ENCODE results near the gene LRP10.

Gene LRP10

GRCh38 chr14:22870811-22871223, 723 bp upstream of the LRP10 start:
- peaks cover 28% of the 10 kb centered on the region for H3K36me3 ChIP-seq (ENCODE audit: control insufficient read depth, insufficient read depth, low read length)
- no peaks in the 10 kb centered on the region for H3K9me3 ChIP-seq (ENCODE audit: control insufficient read depth, low read length)
- no CpG with 5 or more reads among the region's 1 CpG for WGBS, 2 experiments (ENCODE audit: insufficient coverage in 2 of 2)
- peak overlapping the region; percentile 86 for H3K27ac ChIP-seq (ENCODE audit: low read depth, low read length, severe bottlenecking)
- peak overlapping the region; percentile 90 for H3K4me3 ChIP-seq (ENCODE audit: extremely low read depth, insufficient read depth, low read length, poor library complexity, severe bottlenecking)
- no peaks in the 10 kb centered on the region for H3K4me1 ChIP-seq (ENCODE audit: control insufficient read depth, insufficient read depth, low read length, poor library complexity, severe bottlenecking)

GRCh38 chr14:22872033-22872832, 693 bp downstream of the LRP10 start:
- 0% methylated on average over 32 to 39 of the region's 45 CpGs for WGBS, 2 experiments (ENCODE audit: insufficient coverage in 2 of 2)
- H3K9me3 ChIP-seq (ENCODE audit: control insufficient read depth, low read length): no peaks in the 10 kb centered on the region
- H3K36me3 ChIP-seq (ENCODE audit: control insufficient read depth, insufficient read depth, low read length): peaks cover 39% of the 10 kb centered on the region
- peak overlapping the region; percentile 86 for H3K27ac ChIP-seq (ENCODE audit: low read depth, low read length, severe bottlenecking)
- peak overlapping the region; percentile 90 for H3K4me3 ChIP-seq (ENCODE audit: extremely low read depth, insufficient read depth, low read length, poor library complexity, severe bottlenecking)
- H3K4me1 ChIP-seq (ENCODE audit: control insufficient read depth, insufficient read depth, low read length, poor library complexity, severe bottlenecking): no peaks in the 10 kb centered on the region

GRCh38 chr14:22872833-22873520, 1.4 kb downstream of the LRP10 start:
- Histone ChIP-seq H3K27ac (ENCODE audit: low read depth, low read length, severe bottlenecking) (peak overlapping the region; percentile 86), H3K9me3 (ENCODE audit: control insufficient read depth, low read length) (no peaks in the 10 kb centered on the region), H3K4me3 (ENCODE audit: extremely low read depth, insufficient read depth, low read length, poor library complexity, severe bottlenecking) (peak overlapping the region; percentile 90), H3K4me1 (ENCODE audit: control insufficient read depth, insufficient read depth, low read length, poor library complexity, severe bottlenecking) (no peaks in the 10 kb centered on the region), H3K36me3 (ENCODE audit: control insufficient read depth, insufficient read depth, low read length) (peaks cover 46% of the 10 kb centered on the region)
- WGBS, 2 experiments (ENCODE audit: insufficient coverage in 2 of 2): 70 to 71% methylated on average over 7 to 10 of the region's 10 CpGs

- Histone ChIP-seq H3K9me3 (ENCODE audit: control insufficient read depth, low read length) (no peaks in the 10 kb centered on the region), H3K4me3 (ENCODE audit: extremely low read depth, insufficient read depth, low read length, poor library complexity, severe bottlenecking) (no peak overlapping the region), H3K27ac (ENCODE audit: low read depth, low read length, severe bottlenecking) (no peak overlapping the region), H3K4me1 (ENCODE audit: control insufficient read depth, insufficient read depth, low read length, poor library complexity, severe bottlenecking) (no peaks in the 10 kb centered on the region), H3K36me3 (ENCODE audit: control insufficient read depth, insufficient read depth, low read length) (peaks cover 52% of the 10 kb centered on the region)
- WGBS, 2 experiments (ENCODE audit: insufficient coverage in 2 of 2): 98% methylated on average over 12 to 13 of the region's 15 CpGs
These were observed 3.6 kb downstream of the LRP10 start for GRCh38 chr14:22875003-22875747.

GRCh38 chr14:22875748-22876319, 4.3 kb downstream of the LRP10 start:
- H3K27ac ChIP-seq (ENCODE audit: low read depth, low read length, severe bottlenecking): no peak overlapping the region
- peaks cover 52% of the 10 kb centered on the region for H3K36me3 ChIP-seq (ENCODE audit: control insufficient read depth, insufficient read depth, low read length)
- H3K4me3 ChIP-seq (ENCODE audit: extremely low read depth, insufficient read depth, low read length, poor library complexity, severe bottlenecking): no peak overlapping the region
- no peaks in the 10 kb centered on the region for H3K4me1 ChIP-seq (ENCODE audit: control insufficient read depth, insufficient read depth, low read length, poor library complexity, severe bottlenecking)
- H3K9me3 ChIP-seq (ENCODE audit: control insufficient read depth, low read length): no peaks in the 10 kb centered on the region
- 98 to 99% methylated on average over 19 to 20 of the region's 20 CpGs for WGBS, 2 experiments (ENCODE audit: insufficient coverage in 2 of 2)

GRCh38 chr14:22877000-22877501, 5.5 kb downstream of the LRP10 start:
- H3K4me3 ChIP-seq (ENCODE audit: extremely low read depth, insufficient read depth, low read length, poor library complexity, severe bottlenecking): no peak overlapping the region
- no peak overlapping the region for H3K27ac ChIP-seq (ENCODE audit: low read depth, low read length, severe bottlenecking)
- no peaks in the 10 kb centered on the region for H3K4me1 ChIP-seq (ENCODE audit: control insufficient read depth, insufficient read depth, low read length, poor library complexity, severe bottlenecking)
- no peaks in the 10 kb centered on the region for H3K9me3 ChIP-seq (ENCODE audit: control insufficient read depth, low read length)
- peaks cover 52% of the 10 kb centered on the region for H3K36me3 ChIP-seq (ENCODE audit: control insufficient read depth, insufficient read depth, low read length)
- WGBS, 2 experiments (ENCODE audit: insufficient coverage in 2 of 2): 95% methylated on average over 17 to 19 of the region's 22 CpGs

- WGBS, 2 experiments (ENCODE audit: insufficient coverage in 2 of 2): 91 to 98% methylated on average over 5 to 8 of the region's 8 CpGs
- no peak overlapping the region for H3K27ac ChIP-seq (ENCODE audit: low read depth, low read length, severe bottlenecking)
- peaks cover 7% of the 10 kb centered on the region for H3K4me1 ChIP-seq (ENCODE audit: control insufficient read depth, insufficient read depth, low read length, poor library complexity, severe bottlenecking)
- H3K36me3 ChIP-seq (ENCODE audit: control insufficient read depth, insufficient read depth, low read length): peaks cover 47% of the 10 kb centered on the region
- no peaks in the 10 kb centered on the region for H3K9me3 ChIP-seq (ENCODE audit: control insufficient read depth, low read length)
- H3K4me3 ChIP-seq (ENCODE audit: extremely low read depth, insufficient read depth, low read length, poor library complexity, severe bottlenecking): no peak overlapping the region
These were observed 7.0 kb downstream of the LRP10 start for GRCh38 chr14:22878271-22879246.

GRCh38 chr14:22882064-22882463, 10.5 kb downstream of the LRP10 start:
- Histone ChIP-seq H3K4me3 (ENCODE audit: extremely low read depth, insufficient read depth, low read length, poor library complexity, severe bottlenecking) (no peak overlapping the region), H3K36me3 (ENCODE audit: control insufficient read depth, insufficient read depth, low read length) (peaks cover 14% of the 10 kb centered on the region), H3K27ac (ENCODE audit: low read depth, low read length, severe bottlenecking) (no peak overlapping the region)

GRCh38 chr14:22882529-22883172, 11.1 kb downstream of the LRP10 start:
- H3K4me3 ChIP-seq (ENCODE audit: extremely low read depth, insufficient read depth, low read length, poor library complexity, severe bottlenecking): no peak overlapping the region
- peaks cover 7% of the 10 kb centered on the region for H3K4me1 ChIP-seq (ENCODE audit: control insufficient read depth, insufficient read depth, low read length, poor library complexity, severe bottlenecking)
- WGBS, 2 experiments (ENCODE audit: insufficient coverage in 2 of 2): 60 to 83% methylated on average over 2 of the region's 6 CpGs
- peak overlapping the region; percentile 74 for H3K27ac ChIP-seq (ENCODE audit: low read depth, low read length, severe bottlenecking)
- peaks cover 9% of the 10 kb centered on the region for H3K36me3 ChIP-seq (ENCODE audit: control insufficient read depth, insufficient read depth, low read length)
- no peaks in the 10 kb centered on the region for H3K9me3 ChIP-seq (ENCODE audit: control insufficient read depth, low read length)

More at GRCh38 chr14:22882064-22882463, 10.5 kb downstream of the LRP10 start:
- whole genome bisulfite sequencing, 2 experiments (ENCODE audit: insufficient coverage in 2 of 2): 70 to 72% methylated on average over 4 to 5 of the region's 7 CpGs
- Histone ChIP-seq H3K4me1 (ENCODE audit: control insufficient read depth, insufficient read depth, low read length, poor library complexity, severe bottlenecking) (peaks cover 7% of the 10 kb centered on the region), H3K9me3 (ENCODE audit: control insufficient read depth, low read length) (no peaks in the 10 kb centered on the region)

Measured in mesodermal cell (in vitro differentiated cells).